ENCODE results near the gene PCDHA1. TPM values are rescaled to one million over a fixed set of nuclear protein-coding genes. Genes with fewer than 3 reads are reported as not detected.

PCDHA1 gene
- total and polyA plus RNA-seq, 9 of the 15 experiments (the other 6 are each of a cell fraction or from before 2014, with no cell fraction given), result not detected

- ChIA-PET POLR2A (no interaction called here), CTCF (ENCODE audit: low intra/inter-chr PET ratio) (no interaction called here)
- Histone ChIP-seq H3K4me3 (no peak overlapping the region), H3K4me2 (ENCODE audit: insufficient read depth, low read length) (no peak overlapping the region), H3K36me3 (ENCODE audit: control insufficient read depth, insufficient read depth, low read length) (no peaks in the 10 kb centered on the region), H3K4me1 (replicated peaks in 1 of 2; ENCODE audit: control insufficient read depth in 2 of 2, insufficient read depth in 2 of 2, low read length in 2 of 2) (no peaks in the 10 kb centered on the region), H3K79me2 (ENCODE audit: control insufficient read depth, insufficient read depth, low read length) (no peaks in the 10 kb centered on the region), H2AFZ (ENCODE audit: low read depth, low read length) (no peak overlapping the region), H4K20me1 (replicated peaks; ENCODE audit: control insufficient read depth, insufficient read depth, low read length) (no peaks in the 10 kb centered on the region), H3K9me1 (ENCODE audit: control insufficient read depth, insufficient read depth, low read length) (no peaks in the 10 kb centered on the region), H3K9me3 (replicated peaks; ENCODE audit: control insufficient read depth, insufficient read depth, low read depth, low read length) (no peaks in the 10 kb centered on the region; the same call in 1 of the 2 replicates), H3K27me3 (ENCODE audit: control insufficient read depth in 2 of 2, insufficient read depth in 2 of 2, low read length in 2 of 2) (no peaks in the 10 kb centered on the region), H3K27ac (ENCODE audit: extremely low read depth, low read depth, low read length) (no peak overlapping the region), H3K9ac (ENCODE audit: insufficient read depth in 1 of 2, low read depth in 2 of 2, low read length in 2 of 2) (no peak overlapping the region)
- DNase-seq (ENCODE audit: extremely low read depth in 1 of 4, low spot score in 3 of 4) (no peak), ATAC-seq (no peak), FAIRE-seq (no peak)
- TF ChIP-seq IFI16 (CRISPR knock-in tag; IDR thresholded peaks at IDR 0.05), result no peak
- TF ChIP-seq ZNF518B (CRISPR knock-in tag; IDR thresholded peaks at IDR 0.05), result no peak
- TF ChIP-seq EWSR1 (IDR thresholded peaks at IDR 0.05; ENCODE audit: borderline replicate concordance, low read depth, partially characterized antibody), result no peak
- no peak for TF ChIP-seq ATF7 (IDR thresholded peaks at IDR 0.05)
- TF ChIP-seq ATF6 (CRISPR knock-in tag; IDR thresholded peaks at IDR 0.05), result no peak
- no TSS peak for BruUV-seq (replicated peaks)
- WGBS (ENCODE audit: insufficient coverage, low coverage, missing lambda C conversion rate), result 0% methylated on average over 1 of the region's 1 CpG
- in situ Hi-C loops (cut with MboI), result no loop called here
- intact Hi-C loops (cut with micrococcal nuclease), result no loop called here
Observed at GRCh38 chr5:141032626-141033025, 246.7 kb downstream of the PCDHA1 start.

Data from K562 (cell line).